Activated CD8-positive, alpha-beta memory T cell treated with anti-CD3 and anti-CD28 coated beads for 48 hours (primary cell): ENCODE data around the gene GRB2.
"Not testable (repeated sequence)": the region's sequence is repeated elsewhere in the genome, so short reads cannot be mapped to it uniquely, and the experiment has no call there.

Experiments used
- DNase-seq, 3 experiments: peaks; one replicate each; pipeline ENCODE4 v3.0.0-alpha.2; 2020; ENCODE audit warnings: low read depth in 2 of 3, low spot score in 2 of 3

Gene GRB2

DNA sequence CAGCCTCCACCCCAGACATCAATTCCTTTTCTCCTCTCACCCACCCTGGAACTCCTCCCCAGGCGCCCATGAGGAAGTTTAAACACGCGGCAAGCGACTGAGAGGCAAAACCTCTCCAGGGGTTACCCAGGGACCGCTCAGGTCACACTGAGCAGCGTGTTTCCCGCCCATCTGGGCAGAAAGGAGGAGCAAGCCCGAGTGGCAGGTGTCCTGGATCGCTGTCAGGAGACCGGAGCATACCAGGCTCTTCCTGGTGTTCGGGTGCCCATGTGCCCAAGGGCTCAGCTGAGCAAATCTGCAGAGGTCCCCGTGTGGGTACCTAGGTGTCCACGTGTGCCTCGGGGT lies 116.7 kb downstream of the GRB2 start:
- DNase-seq: peak in 1 of 3 experiments; percentile 31

DNA sequence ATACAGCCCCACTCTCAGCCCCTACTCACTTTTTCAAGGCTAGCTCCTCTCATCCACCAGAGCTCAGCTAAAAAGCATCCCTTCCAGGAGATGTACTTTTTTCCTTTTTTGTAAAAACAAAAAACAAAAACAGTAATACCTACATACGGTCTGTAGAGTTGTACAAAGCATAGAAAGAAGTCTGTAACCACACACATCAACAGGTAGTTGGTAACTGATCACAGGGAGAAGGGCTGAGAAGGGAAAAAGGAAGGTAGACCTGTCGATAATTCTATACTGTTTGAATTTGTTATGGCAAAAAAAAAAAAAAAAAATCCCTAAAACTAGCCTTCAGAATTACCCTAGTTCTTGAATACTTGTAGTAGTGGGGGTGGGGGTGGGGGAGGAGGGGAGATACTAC lies 117.1 kb downstream of the GRB2 start:
- no peak for DNase-seq

DNA sequence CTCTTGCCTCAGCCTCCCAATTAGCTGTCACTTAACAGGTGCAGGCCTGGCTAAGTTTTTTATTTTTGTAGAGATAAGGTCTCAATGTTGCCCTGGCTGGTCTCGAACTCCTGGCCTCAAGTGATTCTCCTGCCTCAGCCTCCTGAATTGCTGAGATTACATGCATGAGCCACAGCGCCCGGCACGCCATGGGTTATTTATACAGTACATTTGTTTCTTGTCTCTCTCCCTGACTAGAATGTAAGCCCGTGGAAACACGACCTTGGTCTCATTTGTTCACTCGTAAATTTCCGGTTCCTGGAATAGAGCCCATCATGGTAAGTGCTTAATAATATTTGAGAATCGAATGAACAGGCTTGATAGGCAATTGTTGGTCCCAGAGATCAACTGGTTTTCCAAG lies 118.3 kb downstream of the GRB2 start:
- DNase-seq: no peak

DNA sequence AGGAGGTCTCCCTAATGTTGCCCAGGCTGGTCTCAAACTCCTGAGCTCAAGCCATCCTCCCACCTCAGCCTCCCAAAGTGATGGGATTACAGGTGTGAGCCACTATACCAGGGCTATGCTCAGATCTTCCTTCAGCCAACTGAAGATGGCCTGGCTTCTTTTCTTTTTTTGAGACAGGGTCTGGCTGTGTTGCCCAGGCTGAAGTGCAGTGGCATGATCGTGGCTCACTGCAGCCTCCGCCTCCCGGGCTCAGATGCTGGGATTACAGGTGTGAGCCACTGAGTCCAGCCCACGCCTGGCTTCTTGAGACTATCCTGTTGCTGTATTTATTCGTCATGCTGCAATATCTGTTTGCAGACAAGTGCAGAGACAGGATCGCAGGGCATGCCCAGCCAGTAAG lies 120.4 kb downstream of the GRB2 start:
- no peak for DNase-seq

GRCh38 chr17:75280189-75280588 lies 125.3 kb downstream of the GRB2 start:
- DNase-seq: not testable (repeated sequence)

GRCh38 chr17:75277664-75278071 lies 127.8 kb downstream of the GRB2 start:
- DNase-seq: no peak

- DNase-seq: no peak
Observed at GRCh38 chr17:75273977-75274708, 131.3 kb downstream of the GRB2 start.

DNA sequence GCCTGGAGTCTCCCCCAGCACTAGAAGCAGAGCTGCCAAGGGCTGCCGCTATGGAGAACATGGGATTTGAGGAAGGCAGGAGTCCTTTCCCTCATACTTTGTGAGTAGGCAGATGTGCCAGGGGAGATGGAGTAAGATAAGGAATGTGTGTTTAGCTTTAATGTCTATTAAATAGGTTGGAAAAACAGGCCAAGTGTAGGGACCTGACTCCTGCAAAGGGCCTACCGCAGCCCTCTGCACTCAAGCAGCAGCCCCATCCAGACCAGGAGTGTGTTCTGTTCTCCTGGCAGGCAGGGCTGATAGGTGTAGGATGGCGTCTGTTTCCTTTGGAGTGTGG lies 132.7 kb downstream of the GRB2 start:
- DNase-seq: no peak

DNA sequence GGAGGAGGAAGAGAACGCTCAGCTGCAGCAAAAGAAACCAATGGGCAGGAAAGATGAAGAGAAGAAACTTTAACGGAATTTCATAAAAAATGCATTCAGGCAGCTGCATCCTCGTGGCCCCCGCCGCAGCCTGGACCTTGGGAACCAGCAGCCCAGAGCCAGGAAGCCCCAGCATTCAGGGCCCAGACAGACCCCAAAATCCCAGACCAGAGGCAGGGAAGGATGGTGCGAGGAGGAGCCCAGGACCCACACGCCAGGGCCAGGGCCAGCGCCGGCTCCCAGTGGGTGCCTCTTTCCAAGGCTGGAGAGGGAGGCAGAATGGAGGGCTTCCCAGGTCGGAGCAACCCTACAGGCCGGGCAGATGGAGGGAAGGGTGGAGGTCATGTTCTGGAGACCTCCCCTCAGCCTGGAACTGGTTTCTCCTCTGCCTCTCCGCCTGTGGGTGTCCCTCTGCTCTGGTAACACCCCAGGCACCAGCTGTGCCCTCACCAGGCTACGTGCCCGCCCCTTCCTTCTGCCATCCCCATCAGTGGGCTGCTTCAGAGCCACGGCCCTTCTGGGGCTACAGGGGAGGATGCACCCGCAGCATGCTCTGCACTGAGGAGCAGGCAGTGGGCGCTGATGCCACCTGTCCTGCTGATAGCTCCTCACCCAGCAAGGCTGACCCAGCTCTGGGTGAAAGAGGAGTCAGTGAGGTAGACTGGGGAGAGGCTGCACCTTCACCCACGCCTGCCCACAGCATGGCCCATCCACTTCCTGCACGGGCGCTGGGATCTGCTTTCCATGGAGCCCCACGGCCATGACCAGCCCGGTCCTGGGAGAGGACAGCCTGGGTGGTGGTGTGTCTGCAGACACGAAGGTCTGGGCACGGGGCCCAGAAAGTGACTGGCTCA lies 133.3 kb downstream of the GRB2 start:
- DNase-seq: no peak

DNA sequence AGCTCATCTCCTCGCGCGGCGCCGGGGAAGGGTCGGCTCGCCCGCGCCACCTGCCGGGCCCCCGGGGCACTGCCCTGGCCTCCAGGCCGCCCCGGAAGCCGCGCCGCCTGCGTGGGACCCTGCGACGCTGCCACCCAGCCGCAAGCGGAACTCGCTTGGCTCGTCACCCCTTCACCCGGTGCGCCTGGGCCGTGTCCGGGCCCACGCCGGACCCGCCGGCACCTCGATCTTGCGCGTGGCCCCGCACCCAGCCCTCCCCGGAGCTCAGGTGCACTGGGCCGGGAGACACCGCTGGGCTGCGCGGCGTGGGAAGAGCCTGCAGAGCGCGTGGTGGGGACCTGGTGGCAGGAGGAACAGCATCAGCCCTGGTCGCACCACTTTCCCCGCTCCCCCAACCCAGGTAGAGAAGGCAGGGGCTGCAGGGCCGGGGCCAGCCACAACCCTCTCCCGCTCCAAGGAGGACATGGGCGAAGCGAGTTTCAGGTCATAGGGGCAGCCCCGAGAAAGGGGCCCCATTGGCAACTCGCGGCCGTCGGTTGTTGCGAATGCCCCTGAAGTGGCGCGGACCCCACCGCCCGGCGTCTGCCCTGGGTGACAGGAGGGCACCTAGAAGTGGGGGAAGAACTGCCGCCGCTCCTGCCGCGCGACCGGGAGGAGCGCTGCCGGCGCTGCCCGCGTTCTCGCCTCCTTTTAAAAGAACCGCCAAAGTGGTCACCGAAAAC lies 134.1 kb downstream of the GRB2 start:
- peak; percentile 80 to 88 (median 85) for DNase-seq

GRCh38 chr17:75270966-75271232 lies 134.6 kb downstream of the GRB2 start, which contains the start of gene MIF4GD:
Gene MIF4GD, minus strand, starts transcription at chr17:75271231. Its CDS starts 1,036 bp downstream, at chr17:75270195.
- DNase-seq: no peak

DNA sequence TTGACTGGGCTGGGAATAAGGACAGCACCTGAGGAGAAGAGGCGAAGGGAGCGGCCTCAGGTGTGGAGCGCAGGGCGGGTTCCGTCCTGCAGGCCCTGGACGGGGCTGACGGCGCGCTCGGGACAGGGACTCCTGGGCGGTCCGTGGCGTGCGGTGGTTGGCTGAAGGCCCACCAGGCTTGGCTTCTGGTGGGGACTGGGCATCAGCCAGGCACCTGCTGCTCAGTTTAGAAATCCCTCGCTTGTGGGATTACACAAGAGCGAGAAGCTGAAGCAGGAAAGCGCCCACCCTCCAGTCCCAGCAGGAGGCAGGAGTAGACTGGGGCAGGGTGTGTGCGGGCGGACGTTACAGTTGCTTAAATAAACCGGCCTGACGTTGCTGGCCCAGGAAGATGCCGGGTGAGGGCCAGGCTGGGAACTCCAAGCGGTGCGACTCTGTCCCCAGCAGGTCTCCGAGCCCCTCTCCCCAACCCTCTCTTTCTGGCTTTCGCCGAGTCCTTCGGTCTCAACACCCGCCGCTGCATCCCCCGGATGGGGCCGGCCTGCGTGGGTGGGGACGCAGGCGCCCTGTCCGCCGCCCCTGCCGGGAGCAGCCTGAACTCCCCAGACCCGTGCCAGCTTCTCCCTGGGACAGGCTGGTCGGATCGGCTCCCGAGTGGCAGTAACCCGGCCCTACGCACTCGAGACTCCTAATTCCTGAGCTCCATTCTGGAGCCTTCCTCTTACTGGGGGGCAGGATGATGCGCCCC lies 135.1 kb downstream of the GRB2 start:
- DNase-seq: peak; percentile 42 to 70 (median 56)

DNA sequence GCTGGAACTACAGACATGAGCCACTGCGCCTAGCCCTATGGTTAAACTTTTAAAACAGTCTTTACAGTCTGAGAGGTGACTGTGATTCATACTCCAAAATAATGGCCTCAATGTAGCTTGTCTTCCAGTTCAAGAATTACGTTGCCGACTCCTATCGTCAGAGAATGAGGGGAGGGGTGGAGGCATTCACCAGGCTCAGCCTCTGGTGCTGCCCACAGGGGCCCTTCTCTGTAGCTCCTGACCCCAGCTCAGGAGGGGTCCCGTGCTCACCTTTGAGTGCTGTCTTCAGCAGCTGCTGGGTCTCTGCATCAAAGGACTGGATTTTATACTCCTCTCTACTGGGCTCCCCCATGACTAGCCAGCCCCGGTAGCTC lies 135.6 kb downstream of the GRB2 start:
- DNase-seq: no peak
